NCI-H1105 treated with DMSO at 0.1 percent for 48 hours (cell line): ENCODE results near the gene PCSK5.
"Not testable (repeated sequence)": the region's sequence is repeated elsewhere in the genome, so short reads cannot be mapped to it uniquely, and the experiment has no call there.

Experiments
- DNase-seq: peaks from one replicate; lab custom pipeline; 2025; lab: John Stamatoyannopoulos, UW

Gene PCSK5

GRCh38 chr9:75889977-75890471 is 449 bp upstream of the PCSK5 start:
- peak; percentile 8 for DNase-seq

GRCh38 chr9:75891277-75891741 is 836 bp downstream of the PCSK5 start:
- peak; percentile 44 for DNase-seq

- no peak for DNase-seq
Observed at GRCh38 chr9:75891771-75892215, 1.3 kb downstream of the PCSK5 start.

GRCh38 chr9:75892216-75892911 is 1.9 kb downstream of the PCSK5 start:
- DNase-seq: peak; percentile 28

- no peak for DNase-seq
Observed at GRCh38 chr9:75893106-75893505, 2.6 kb downstream of the PCSK5 start.

GRCh38 chr9:75894566-75894965 is 4.1 kb downstream of the PCSK5 start:
- no peak for DNase-seq

- DNase-seq: no peak
Observed at GRCh38 chr9:75895112-75895511, 4.6 kb downstream of the PCSK5 start.

GRCh38 chr9:75896193-75896592 is 5.7 kb downstream of the PCSK5 start:
- no peak for DNase-seq

GRCh38 chr9:75900893-75901524 is 10.5 kb downstream of the PCSK5 start:
- not testable (repeated sequence) for DNase-seq

- DNase-seq: no peak
Observed at GRCh38 chr9:75903785-75904360, 13.4 kb downstream of the PCSK5 start.

- DNase-seq: no peak
Observed at GRCh38 chr9:75904364-75904763, 13.9 kb downstream of the PCSK5 start.

GRCh38 chr9:75906531-75906930 is 16.1 kb downstream of the PCSK5 start:
- DNase-seq: no peak

- no peak for DNase-seq
Observed at GRCh38 chr9:75907329-75907728, 16.9 kb downstream of the PCSK5 start.

GRCh38 chr9:75907923-75908322 is 17.4 kb downstream of the PCSK5 start:
- DNase-seq: no peak

- no peak for DNase-seq
Observed at GRCh38 chr9:75909776-75910175, 19.3 kb downstream of the PCSK5 start.

- DNase-seq: no peak
Observed at GRCh38 chr9:75910731-75911130, 20.3 kb downstream of the PCSK5 start.

- no peak for DNase-seq
Observed at GRCh38 chr9:75911390-75911789, 20.9 kb downstream of the PCSK5 start.

- DNase-seq: no peak
Observed at GRCh38 chr9:75912951-75913350, 22.5 kb downstream of the PCSK5 start.

- DNase-seq: no peak
Observed at GRCh38 chr9:75914002-75914401, 23.5 kb downstream of the PCSK5 start.

- DNase-seq: no peak
Observed at GRCh38 chr9:75914883-75915452, 24.5 kb downstream of the PCSK5 start.

- no peak for DNase-seq
Observed at GRCh38 chr9:75918154-75918553, 27.7 kb downstream of the PCSK5 start.

GRCh38 chr9:75918909-75919308 is 28.4 kb downstream of the PCSK5 start:
- DNase-seq: no peak
